Mesothelial cell of epicardium (in vitro differentiated cells): Measurements from ENCODE around the gene LMCD1. TPM values are rescaled to one million over a fixed set of nuclear protein-coding genes. Genes with fewer than 3 reads are reported as not detected.

ENCODE experiments used
- DNase-seq, 2 experiments: peaks; one replicate each; pipeline ENCODE4 v3.0.0; 2021; ENCODE audit warnings: low spot score in 2 of 2; ENCODE audit not compliant: unreplicated experiment in 2 of 2
- H3K27ac Mint-ChIP-seq: 2 replicates; pipeline ENCODE4 v1.8.0; 2021; ENCODE audit warnings: mixed read lengths
- H3K27me3 Mint-ChIP-seq: 2 replicates; pipeline ENCODE4 v1.8.0; 2021; ENCODE audit warnings: low read depth, mixed read lengths
- H3K36me3 Mint-ChIP-seq: 2 replicates; pipeline ENCODE4 v1.8.0; 2021; ENCODE audit warnings: mixed read lengths
- H3K4me1 Mint-ChIP-seq: 2 replicates; pipeline ENCODE4 v1.8.0; 2021; ENCODE audit warnings: mixed read lengths
- H3K4me3 Mint-ChIP-seq: 2 replicates; pipeline ENCODE4 v1.8.0; 2021; ENCODE audit warnings: mild to moderate bottlenecking, moderate library complexity, mixed read lengths
- H3K9me3 Mint-ChIP-seq: 2 replicates; pipeline ENCODE4 v1.8.0; 2021; ENCODE audit warnings: mixed read lengths
- total RNA-seq: library from RNA; stranded (reverse); gene quantifications from 3 replicates; pipeline ENCODE4 v1.2.1, GENCODE V29; 2021
- TF ChIP-seq, protein P1 (sequence below): fragments of 200-600 bp; sonication (generic); IDR thresholded peaks from one replicate; pipeline ENCODE4 v1.5.0; 2021; ENCODE audit warnings: antibody characterized with exemption; ENCODE audit not compliant: unreplicated experiment

Gene LMCD1
- total RNA-seq, 1 donor from 2014 or later, result 20.8 TPM

DNA sequence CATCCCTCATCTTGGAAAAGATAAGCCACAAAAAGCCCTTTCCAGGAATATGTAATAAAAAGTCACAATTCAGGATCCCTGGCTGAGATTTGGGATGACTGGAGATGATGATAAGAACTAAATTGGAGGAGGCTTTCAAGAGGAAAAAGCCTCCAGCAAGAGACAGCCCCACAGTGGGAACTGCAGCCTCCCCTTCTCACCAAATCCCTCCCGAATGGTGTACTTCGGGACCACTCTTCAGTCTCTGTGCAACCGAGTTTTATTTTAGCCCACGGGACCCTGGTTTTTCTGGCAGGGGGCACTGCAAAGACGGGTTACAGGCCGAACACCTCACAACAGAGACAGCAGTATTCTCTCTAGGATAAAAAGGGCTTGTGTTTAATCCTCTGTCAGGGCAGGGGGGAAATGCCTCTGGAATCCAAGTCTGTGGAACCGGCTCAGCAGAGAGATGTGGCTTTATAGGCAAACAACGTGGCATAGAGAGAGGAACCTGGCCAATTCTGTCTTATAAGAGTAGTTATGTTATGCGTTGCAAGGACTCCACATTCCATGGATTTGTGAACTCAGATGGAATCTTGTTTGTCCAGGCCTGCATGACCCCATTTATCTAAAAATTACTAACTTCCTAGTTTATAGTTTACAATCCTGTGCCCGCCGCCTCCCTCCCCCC is 1.2 kb upstream of the LMCD1 start:
- Mint-ChIP-seq H3K27me3 (no peaks in the 10 kb centered on the region), H3K36me3 (no peaks in the 10 kb centered on the region), H3K27ac (peak overlapping the region; percentile 99), H3K4me3 (peak overlapping the region; percentile 86), H3K4me1 (peaks cover 60% of the 10 kb centered on the region), H3K9me3 (no peaks in the 10 kb centered on the region)
- TF ChIP-seq, protein P1, sequence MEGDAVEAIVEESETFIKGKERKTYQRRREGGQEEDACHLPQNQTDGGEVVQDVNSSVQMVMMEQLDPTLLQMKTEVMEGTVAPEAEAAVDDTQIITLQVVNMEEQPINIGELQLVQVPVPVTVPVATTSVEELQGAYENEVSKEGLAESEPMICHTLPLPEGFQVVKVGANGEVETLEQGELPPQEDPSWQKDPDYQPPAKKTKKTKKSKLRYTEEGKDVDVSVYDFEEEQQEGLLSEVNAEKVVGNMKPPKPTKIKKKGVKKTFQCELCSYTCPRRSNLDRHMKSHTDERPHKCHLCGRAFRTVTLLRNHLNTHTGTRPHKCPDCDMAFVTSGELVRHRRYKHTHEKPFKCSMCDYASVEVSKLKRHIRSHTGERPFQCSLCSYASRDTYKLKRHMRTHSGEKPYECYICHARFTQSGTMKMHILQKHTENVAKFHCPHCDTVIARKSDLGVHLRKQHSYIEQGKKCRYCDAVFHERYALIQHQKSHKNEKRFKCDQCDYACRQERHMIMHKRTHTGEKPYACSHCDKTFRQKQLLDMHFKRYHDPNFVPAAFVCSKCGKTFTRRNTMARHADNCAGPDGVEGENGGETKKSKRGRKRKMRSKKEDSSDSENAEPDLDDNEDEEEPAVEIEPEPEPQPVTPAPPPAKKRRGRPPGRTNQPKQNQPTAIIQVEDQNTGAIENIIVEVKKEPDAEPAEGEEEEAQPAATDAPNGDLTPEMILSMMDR, result no peak
- peak in 1 of 2 experiments; percentile 42 for DNase-seq

DNA sequence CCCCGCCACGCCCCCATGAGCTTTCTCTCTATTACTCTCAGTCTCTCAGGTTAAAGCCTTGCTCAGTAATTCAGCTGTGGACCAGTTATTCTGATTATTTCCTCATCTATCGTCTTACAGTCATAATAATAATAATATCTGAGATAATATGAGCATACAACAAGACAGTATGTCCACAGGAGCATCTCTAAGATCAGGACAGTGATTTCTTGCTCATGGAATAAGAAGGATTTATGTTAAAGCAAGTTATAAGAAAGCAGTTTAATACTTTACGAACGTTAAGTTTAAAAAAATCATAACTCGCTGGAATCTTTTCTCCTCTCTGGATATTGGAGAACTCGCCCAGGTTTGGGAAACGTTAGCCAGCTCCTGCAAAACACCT is 643 bp upstream of the LMCD1 start:
- no peaks in the 10 kb centered on the region for H3K27me3 Mint-ChIP-seq
- no peaks in the 10 kb centered on the region for H3K36me3 Mint-ChIP-seq
- TF ChIP-seq, protein P1, result no peak
- peak overlapping the region; percentile 86 for H3K4me3 Mint-ChIP-seq
- H3K9me3 Mint-ChIP-seq, result no peaks in the 10 kb centered on the region
- H3K4me1 Mint-ChIP-seq, result peaks cover 65% of the 10 kb centered on the region
- no peak for DNase-seq
- peak overlapping the region; percentile 99 for H3K27ac Mint-ChIP-seq

DNA sequence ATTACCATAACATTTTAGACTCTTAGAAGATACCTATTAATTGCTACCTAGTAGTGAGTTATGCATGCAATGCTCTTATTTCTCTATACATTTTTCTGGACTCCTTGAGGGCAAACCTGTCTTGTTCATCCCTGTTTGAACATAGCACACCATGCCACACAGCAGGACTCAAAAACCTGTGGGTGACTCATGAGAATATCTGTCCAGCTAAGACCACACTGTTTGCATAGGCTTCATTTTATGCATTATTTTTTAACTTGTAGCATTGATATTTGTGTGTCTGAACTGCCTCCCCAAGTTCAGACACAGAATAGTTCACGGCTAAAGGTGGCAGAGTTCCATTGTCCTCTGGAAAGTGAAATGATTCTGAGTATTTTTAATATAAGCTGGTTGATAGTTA is 1.8 kb downstream of the LMCD1 start:
- Mint-ChIP-seq H3K27me3 (no peaks in the 10 kb centered on the region), H3K27ac (peak overlapping the region; percentile 94)

DNA sequence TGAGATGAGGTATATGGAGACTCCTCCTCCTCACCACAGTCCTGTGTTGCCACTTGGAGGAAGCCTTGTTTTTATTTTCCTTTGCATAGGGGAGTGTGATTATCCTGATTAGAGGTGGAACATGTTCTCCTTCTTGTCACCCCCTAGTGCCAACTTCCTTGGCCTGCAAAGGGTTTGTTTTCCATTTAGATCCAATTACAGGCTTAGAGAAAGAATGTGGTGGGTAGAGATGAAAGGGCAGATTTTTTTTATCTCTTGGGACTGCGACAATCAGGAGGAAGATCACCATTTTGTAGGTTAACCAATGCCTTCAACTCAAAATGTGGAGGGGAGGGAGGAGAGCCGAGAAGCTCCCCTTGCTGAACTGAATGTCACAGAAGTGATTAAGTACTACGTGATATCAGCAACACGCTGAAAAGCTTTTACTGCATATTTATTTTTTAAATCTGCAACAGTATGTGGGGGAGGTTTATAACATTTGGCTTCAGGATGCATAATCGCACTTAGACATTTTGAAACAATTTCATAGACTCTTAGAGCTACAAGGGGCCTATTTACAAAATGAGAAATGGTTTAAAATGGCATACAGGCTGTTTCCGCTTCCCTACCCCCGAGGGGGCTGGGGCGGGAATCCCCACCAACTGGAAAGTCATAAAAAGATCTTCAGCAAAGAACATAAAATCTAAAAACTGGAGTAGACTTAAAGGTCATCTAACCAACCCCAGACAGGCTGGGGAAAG is 2.4 kb downstream of the LMCD1 start:
- Mint-ChIP-seq H3K4me1 (peaks cover 72% of the 10 kb centered on the region), H3K27ac (peak overlapping the region; percentile 94), H3K36me3 (peaks cover 3% of the 10 kb centered on the region), H3K27me3 (no peaks in the 10 kb centered on the region), H3K4me3 (peak overlapping the region; percentile 37), H3K9me3 (no peaks in the 10 kb centered on the region)
- TF ChIP-seq, protein P1, result no peak
- no peak for DNase-seq

More for the DNA sequence above, 1.8 kb downstream of the LMCD1 start:
- H3K4me1 Mint-ChIP-seq, result peaks cover 75% of the 10 kb centered on the region
- peaks cover under 1% of the 10 kb centered on the region for H3K36me3 Mint-ChIP-seq
- H3K9me3 Mint-ChIP-seq, result no peaks in the 10 kb centered on the region
- no peak for DNase-seq
- TF ChIP-seq, protein P1, result no peak
- no peak overlapping the region for H3K4me3 Mint-ChIP-seq

DNA sequence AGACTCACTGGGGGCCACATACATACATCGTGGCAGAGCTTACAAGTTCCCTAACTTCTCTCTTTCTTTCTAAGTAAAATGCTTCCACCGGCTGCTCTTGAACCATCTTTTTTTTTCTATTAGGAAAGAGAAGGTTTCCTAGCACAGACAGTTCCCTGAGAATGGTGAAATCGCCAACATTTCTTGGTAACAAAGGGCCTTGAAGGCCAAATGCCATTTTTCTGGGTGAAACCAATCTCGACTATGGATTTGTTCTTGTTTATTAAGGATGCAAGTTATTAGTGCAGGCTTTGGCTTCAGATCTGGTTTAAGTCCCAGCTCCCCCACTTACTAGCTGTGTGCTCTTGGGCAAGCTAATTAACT is 3.0 kb downstream of the LMCD1 start:
- peak overlapping the region; percentile 94 for H3K27ac Mint-ChIP-seq
- TF ChIP-seq, protein P1, result no peak
- H3K9me3 Mint-ChIP-seq, result no peaks in the 10 kb centered on the region
- no peak for DNase-seq
- H3K36me3 Mint-ChIP-seq, result peaks cover 3% of the 10 kb centered on the region
- H3K4me3 Mint-ChIP-seq, result peak overlapping the region; percentile 37
- H3K4me1 Mint-ChIP-seq, result peaks cover 69% of the 10 kb centered on the region
- H3K27me3 Mint-ChIP-seq, result no peaks in the 10 kb centered on the region
